ENCODE measurements around the gene CFAP161. TPM values are rescaled to one million over a fixed set of nuclear protein-coding genes. Genes with fewer than 3 reads are reported as not detected.

Gene CFAP161
- total and polyA plus RNA-seq, 4 donors: 0.75 to 0.84 TPM; not detected in 2

DNA sequence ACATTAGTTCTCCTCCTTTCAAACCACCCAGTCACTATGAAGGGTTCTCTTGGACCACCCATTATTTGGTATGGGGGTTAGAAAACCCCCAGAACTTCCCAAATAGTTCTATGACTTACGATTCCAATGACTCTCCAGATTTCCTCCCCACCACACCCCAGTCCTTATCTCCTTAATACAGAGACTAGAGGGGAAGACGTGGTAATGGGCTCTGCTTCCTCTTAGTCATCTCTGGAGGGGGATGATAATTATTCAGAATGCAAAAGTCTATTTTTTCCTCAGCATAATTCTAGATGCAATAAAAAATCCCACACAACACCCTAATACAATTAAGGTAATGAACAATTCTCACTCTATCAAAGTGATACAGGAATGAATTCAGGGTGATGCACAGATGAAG lies 48.9 kb upstream of the CFAP161 start:
- Histone ChIP-seq H3K4me1 (ENCODE audit: control insufficient read depth in 4 of 4, insufficient read depth in 4 of 4, low read length in 3 of 4) (peaks cover 0 to 10% (median 5%) of the 10 kb centered on the region in 4 donors), H3K27ac (ENCODE audit: low read depth in 1 of 2, low read length in 2 of 2) (no peak overlapping the region), H3K4me3 (ENCODE audit: low read depth in 1 of 3, low read length in 3 of 3) (no peak overlapping the region), H3K9ac (ENCODE audit: low read depth in 1 of 2, low read length in 2 of 2) (no peak overlapping the region), H3K9me3 (ENCODE audit: control insufficient read depth in 4 of 4, low read length in 3 of 4) (no peaks in the 10 kb centered on the region), H3K36me3 (ENCODE audit: control insufficient read depth in 4 of 4, insufficient read depth in 3 of 4, low read depth in 1 of 4, low read length in 3 of 4) (no peaks in the 10 kb centered on the region), H3K27me3 (ENCODE audit: control insufficient read depth in 4 of 4, insufficient read depth in 4 of 4, low read length in 3 of 4) (no peaks in the 10 kb centered on the region)
- no peak for DNase-seq (ENCODE audit: low spot score)
- WGBS: 75% methylated on average over 2 of the region's 2 CpGs
- TF ChIP-seq RXRA (IDR thresholded peaks at IDR 0.05) (no peak), RAD21 (IDR thresholded peaks at IDR 0.05) (no peak), NR2F2 (IDR thresholded peaks at IDR 0.05) (no peak), SP1 (IDR thresholded peaks at IDR 0.05) (no peak), HNF4G (IDR thresholded peaks at IDR 0.05) (no peak), TAF1 (conservative IDR thresholded peaks at IDR 0.05) (no peak), ZBTB33 (IDR thresholded peaks at IDR 0.05) (no peak), ATF3 (IDR thresholded peaks at IDR 0.05) (no peak), JUND (IDR thresholded peaks at IDR 0.05) (no peak), FOXA1 (IDR thresholded peaks at IDR 0.05) (no peak), GABPA (IDR thresholded peaks at IDR 0.05 in 1 of 2, conservative IDR thresholded peaks at IDR 0.05 in 1 of 2) (no peak), FOXA2 (IDR thresholded peaks at IDR 0.05) (no peak), EGR1 (IDR thresholded peaks at IDR 0.05; ENCODE audit: low read depth in 2 of 2) (no peak), HNF4A (conservative IDR thresholded peaks at IDR 0.05) (no peak)
- TF ChIP-seq, protein P1, sequence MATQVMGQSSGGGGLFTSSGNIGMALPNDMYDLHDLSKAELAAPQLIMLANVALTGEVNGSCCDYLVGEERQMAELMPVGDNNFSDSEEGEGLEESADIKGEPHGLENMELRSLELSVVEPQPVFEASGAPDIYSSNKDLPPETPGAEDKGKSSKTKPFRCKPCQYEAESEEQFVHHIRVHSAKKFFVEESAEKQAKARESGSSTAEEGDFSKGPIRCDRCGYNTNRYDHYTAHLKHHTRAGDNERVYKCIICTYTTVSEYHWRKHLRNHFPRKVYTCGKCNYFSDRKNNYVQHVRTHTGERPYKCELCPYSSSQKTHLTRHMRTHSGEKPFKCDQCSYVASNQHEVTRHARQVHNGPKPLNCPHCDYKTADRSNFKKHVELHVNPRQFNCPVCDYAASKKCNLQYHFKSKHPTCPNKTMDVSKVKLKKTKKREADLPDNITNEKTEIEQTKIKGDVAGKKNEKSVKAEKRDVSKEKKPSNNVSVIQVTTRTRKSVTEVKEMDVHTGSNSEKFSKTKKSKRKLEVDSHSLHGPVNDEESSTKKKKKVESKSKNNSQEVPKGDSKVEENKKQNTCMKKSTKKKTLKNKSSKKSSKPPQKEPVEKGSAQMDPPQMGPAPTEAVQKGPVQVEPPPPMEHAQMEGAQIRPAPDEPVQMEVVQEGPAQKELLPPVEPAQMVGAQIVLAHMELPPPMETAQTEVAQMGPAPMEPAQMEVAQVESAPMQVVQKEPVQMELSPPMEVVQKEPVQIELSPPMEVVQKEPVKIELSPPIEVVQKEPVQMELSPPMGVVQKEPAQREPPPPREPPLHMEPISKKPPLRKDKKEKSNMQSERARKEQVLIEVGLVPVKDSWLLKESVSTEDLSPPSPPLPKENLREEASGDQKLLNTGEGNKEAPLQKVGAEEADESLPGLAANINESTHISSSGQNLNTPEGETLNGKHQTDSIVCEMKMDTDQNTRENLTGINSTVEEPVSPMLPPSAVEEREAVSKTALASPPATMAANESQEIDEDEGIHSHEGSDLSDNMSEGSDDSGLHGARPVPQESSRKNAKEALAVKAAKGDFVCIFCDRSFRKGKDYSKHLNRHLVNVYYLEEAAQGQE (IDR thresholded peaks at IDR 0.05): no peak
- TF ChIP-seq, protein P2, sequence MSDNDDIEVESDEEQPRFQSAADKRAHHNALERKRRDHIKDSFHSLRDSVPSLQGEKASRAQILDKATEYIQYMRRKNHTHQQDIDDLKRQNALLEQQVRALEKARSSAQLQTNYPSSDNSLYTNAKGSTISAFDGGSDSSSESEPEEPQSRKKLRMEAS (IDR thresholded peaks at IDR 0.05): no peak
- TF ChIP-seq, protein P3, sequence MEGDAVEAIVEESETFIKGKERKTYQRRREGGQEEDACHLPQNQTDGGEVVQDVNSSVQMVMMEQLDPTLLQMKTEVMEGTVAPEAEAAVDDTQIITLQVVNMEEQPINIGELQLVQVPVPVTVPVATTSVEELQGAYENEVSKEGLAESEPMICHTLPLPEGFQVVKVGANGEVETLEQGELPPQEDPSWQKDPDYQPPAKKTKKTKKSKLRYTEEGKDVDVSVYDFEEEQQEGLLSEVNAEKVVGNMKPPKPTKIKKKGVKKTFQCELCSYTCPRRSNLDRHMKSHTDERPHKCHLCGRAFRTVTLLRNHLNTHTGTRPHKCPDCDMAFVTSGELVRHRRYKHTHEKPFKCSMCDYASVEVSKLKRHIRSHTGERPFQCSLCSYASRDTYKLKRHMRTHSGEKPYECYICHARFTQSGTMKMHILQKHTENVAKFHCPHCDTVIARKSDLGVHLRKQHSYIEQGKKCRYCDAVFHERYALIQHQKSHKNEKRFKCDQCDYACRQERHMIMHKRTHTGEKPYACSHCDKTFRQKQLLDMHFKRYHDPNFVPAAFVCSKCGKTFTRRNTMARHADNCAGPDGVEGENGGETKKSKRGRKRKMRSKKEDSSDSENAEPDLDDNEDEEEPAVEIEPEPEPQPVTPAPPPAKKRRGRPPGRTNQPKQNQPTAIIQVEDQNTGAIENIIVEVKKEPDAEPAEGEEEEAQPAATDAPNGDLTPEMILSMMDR (IDR thresholded peaks at IDR 0.05; ENCODE audit: low read depth, low read length, missing input control): no peak

All from liver (tissue), 9 donors.